Esophagus (tissue), 2 donors: ENCODE results near the gene CCDC106. TPM values are rescaled to one million over a fixed set of nuclear protein-coding genes. Genes with fewer than 3 reads are reported as not detected.
A peak's percentile ranks its signal among the peaks of the same experiment; 100 is the strongest.

Experiments used
- H3K27ac ChIP-seq, 2 donors: one replicate each; pipeline ENCODE4 v1.5.1; 2013; ENCODE audit warnings: low read depth in 2 of 2, mild to moderate bottlenecking in 2 of 2, inconsistent platforms in 1 of 2, low read length in 1 of 2, moderate library complexity in 1 of 2
- H3K27me3 ChIP-seq, 2 donors: one replicate each; pipeline ENCODE4 v1.6.1; 2013; ENCODE audit warnings: low read length in 2 of 2, control low read depth in 1 of 2, mild to moderate bottlenecking in 1 of 2; ENCODE audit not compliant: insufficient read depth in 2 of 2, control insufficient read depth in 1 of 2
- H3K36me3 ChIP-seq, 2 donors: one replicate each; pipeline ENCODE4 v1.6.1; 2013; ENCODE audit warnings: low read length in 1 of 2; ENCODE audit not compliant: control insufficient read depth in 2 of 2, insufficient read depth in 2 of 2
- H3K4me1 ChIP-seq, 2 donors: one replicate each; pipeline ENCODE4 v1.6.1; 2013; ENCODE audit warnings: low read length in 1 of 2; ENCODE audit not compliant: control insufficient read depth in 2 of 2, insufficient read depth in 2 of 2
- H3K4me3 ChIP-seq, 2 donors: one replicate each; pipeline ENCODE4 v1.5.1; 2013; ENCODE audit warnings: low read length in 2 of 2, mild to moderate bottlenecking in 2 of 2, low read depth in 1 of 2, moderate library complexity in 1 of 2
- H3K9me3 ChIP-seq, 2 donors: one replicate each; pipeline ENCODE4 v1.6.1; 2013; ENCODE audit warnings: mild to moderate bottlenecking in 2 of 2, low read depth in 1 of 2, low read length in 1 of 2, moderate library complexity in 1 of 2; ENCODE audit not compliant: control insufficient read depth in 2 of 2, insufficient read depth in 1 of 2
- WGBS, 2 donors: extraction: QIAGEN DNeasy Blood & Tissue Kit; methylation state at CpG; one replicate each; pipeline ENCODE4 v1.1.7; 2013; 5-methylcytosine and 5-hydroxymethylcytosine counted together
- polyA plus RNA-seq, 2 donors: library from polyadenylated mRNA; stranded (reverse); fragments of 200-250 nt; gene quantifications; one replicate each; pipeline ENCODE4 v1.2.3, GENCODE V29; 2013
- donor health status: healthy with polysubstance abuse.
- donor health status: Bipolar disorder and iron deficiency.

CCDC106 gene
- polyA plus RNA-seq, 2 donors = 5.6 to 9.1 TPM

DNA sequence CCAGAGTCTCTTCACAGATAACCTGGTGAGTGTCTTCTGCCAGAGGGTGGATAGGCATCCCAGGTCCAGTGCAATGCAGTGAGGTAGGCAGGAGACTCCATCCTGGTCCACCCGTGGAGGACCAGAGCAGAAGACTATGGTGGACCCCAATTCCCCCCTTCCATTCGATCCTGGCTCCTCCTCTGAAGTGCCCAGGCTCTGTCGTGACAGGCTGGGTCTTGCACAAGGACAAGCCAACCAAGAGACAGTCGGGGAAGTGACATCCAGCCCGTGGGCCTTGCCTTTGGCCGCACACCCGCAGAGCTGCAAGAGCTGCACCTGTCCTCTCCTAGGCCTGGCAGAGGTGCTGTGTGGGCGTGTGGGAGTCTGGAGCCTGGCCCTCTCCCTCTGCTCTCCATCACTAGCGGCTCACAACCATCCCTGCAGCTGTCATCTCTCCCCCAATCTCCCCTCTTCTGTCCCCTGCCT, 26.8 kb upstream of the CCDC106 start:
- H3K36me3 ChIP-seq = peaks cover 0 to 17% of the 10 kb centered on the region in 2 donors
- H3K4me1 ChIP-seq = peaks cover 0 to 1% of the 10 kb centered on the region in 2 donors
- no peaks in the 10 kb centered on the region for H3K9me3 ChIP-seq
- no peak overlapping the region for H3K4me3 ChIP-seq
- WGBS, 2 donors = 71 to 79% methylated on average over 8 to 9 of the region's 9 CpGs
- H3K27me3 ChIP-seq = no peaks in the 10 kb centered on the region
- H3K27ac ChIP-seq = no peak overlapping the region

GRCh38 chr19:55621673-55622231, 26.3 kb upstream of the CCDC106 start:
- no peaks in the 10 kb centered on the region for H3K9me3 ChIP-seq
- H3K27me3 ChIP-seq = no peaks in the 10 kb centered on the region
- H3K4me3 ChIP-seq = no peak overlapping the region
- H3K36me3 ChIP-seq = peaks cover 0 to 12% of the 10 kb centered on the region in 2 donors
- H3K27ac ChIP-seq = no peak overlapping the region
- peaks cover 0 to 1% of the 10 kb centered on the region in 2 donors for H3K4me1 ChIP-seq
- WGBS, 2 donors = 95 to 96% methylated on average over 55 of the region's 55 CpGs

GRCh38 chr19:55622242-55622969, 25.6 kb upstream of the CCDC106 start:
- peaks cover 0 to 9% of the 10 kb centered on the region in 2 donors for H3K36me3 ChIP-seq
- H3K27me3 ChIP-seq = no peaks in the 10 kb centered on the region
- no peak overlapping the region for H3K27ac ChIP-seq
- 93 to 95% methylated on average over 40 of the region's 40 CpGs for WGBS, 2 donors
- no peak overlapping the region for H3K4me3 ChIP-seq
- H3K9me3 ChIP-seq = no peaks in the 10 kb centered on the region
- peaks cover 0 to 1% of the 10 kb centered on the region in 2 donors for H3K4me1 ChIP-seq

DNA sequence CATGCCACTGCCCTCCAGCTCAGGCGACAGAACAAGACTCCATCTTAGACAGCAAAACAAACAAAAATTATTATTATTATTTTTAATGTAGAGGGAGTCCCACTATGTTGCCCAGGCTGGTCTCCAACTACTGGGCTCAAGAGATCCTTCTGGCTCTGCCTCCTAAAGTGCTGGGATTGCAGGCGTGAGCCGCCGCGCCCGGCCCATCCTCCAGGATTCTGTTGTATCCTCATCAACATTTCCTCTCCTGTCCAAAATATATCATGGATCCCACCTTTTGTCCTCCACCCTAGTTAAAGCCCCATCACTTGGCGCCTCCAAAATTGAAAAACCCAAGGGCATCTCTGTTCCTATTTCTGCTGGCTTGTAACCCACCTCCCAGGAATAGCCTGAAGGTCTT, 24.9 kb upstream of the CCDC106 start:
- WGBS, 2 donors = 93 to 98% methylated on average over 7 of the region's 7 CpGs
- Histone ChIP-seq H3K4me1 (peaks cover 0 to 1% of the 10 kb centered on the region in 2 donors), H3K9me3 (no peaks in the 10 kb centered on the region), H3K36me3 (peaks cover 0 to 8% of the 10 kb centered on the region in 2 donors), H3K27me3 (no peaks in the 10 kb centered on the region), H3K4me3 (no peak overlapping the region), H3K27ac (no peak overlapping the region)

GRCh38 chr19:55623561-55623960, 24.5 kb upstream of the CCDC106 start:
- no peaks in the 10 kb centered on the region for H3K27me3 ChIP-seq
- WGBS, 2 donors = 53 to 57% methylated on average over 7 of the region's 7 CpGs
- H3K9me3 ChIP-seq = no peaks in the 10 kb centered on the region
- peaks cover 0 to 1% of the 10 kb centered on the region in 2 donors for H3K4me1 ChIP-seq
- H3K36me3 ChIP-seq = peaks cover 0 to 8% of the 10 kb centered on the region in 2 donors
- H3K4me3 ChIP-seq = no peak overlapping the region
- H3K27ac ChIP-seq = no peak overlapping the region

DNA sequence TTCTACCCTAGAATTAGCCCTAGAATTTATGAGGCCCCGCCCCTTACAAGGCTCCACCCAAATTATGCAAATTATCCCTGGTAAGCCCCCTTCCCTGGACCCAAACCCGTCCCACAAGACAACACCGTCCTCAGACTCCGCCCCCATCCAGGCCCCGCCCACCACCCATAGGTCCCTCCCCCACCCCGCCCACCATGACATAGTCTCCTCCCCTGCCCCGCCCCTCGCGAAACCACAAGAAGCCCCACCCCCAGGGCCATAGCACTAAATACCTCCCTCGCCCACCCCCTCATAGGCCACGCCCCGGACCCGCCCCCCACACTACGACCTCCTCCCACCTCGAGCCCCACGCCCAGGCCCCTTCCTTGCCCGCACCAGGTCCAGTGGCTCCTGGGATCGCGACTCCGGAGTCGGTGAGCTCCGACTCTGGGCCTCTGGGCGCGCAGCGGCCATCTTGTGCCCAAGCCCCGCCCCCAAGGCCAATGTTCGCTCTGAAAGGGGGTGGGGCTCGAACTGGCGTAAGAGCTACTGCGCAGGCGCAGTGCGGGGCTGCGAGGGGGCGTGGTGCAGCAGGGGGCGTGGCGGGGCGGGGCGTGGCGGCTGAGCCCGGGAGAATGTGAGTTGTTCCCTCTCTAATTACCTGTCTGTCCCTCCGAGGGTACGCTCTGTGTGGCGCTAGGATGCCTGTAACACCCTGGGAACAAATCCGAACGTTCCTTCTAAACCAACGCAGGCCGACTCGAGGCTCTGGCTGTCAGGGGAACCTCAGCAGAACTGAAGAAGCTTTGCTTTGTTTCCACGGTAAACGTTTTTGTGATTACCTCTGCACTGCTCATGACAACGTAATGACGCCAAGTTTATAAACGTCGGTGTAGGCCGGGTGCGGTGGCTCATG, 23.7 kb upstream of the CCDC106 start, which contains the start of gene ZNF784:
ZNF784 (minus strand) TSS at position 458 of the 895 bp plus-strand sequence; CDS start at position 453, 5 bp downstream.
- peaks cover 0 to 8% of the 10 kb centered on the region in 2 donors for H3K36me3 ChIP-seq
- H3K27ac ChIP-seq = peak within 1 kb of the TSS; percentile 96 to 98
- peak within 1 kb of the TSS; percentile 46 to 72 for H3K4me3 ChIP-seq
- no peaks in the 10 kb centered on the region for H3K9me3 ChIP-seq
- H3K4me1 ChIP-seq = peaks cover 0 to 1% of the 10 kb centered on the region in 2 donors
- no peaks in the 10 kb centered on the region for H3K27me3 ChIP-seq
- WGBS, 2 donors = 0 to 1% methylated on average over 53 to 56 of the region's 56 CpGs

DNA sequence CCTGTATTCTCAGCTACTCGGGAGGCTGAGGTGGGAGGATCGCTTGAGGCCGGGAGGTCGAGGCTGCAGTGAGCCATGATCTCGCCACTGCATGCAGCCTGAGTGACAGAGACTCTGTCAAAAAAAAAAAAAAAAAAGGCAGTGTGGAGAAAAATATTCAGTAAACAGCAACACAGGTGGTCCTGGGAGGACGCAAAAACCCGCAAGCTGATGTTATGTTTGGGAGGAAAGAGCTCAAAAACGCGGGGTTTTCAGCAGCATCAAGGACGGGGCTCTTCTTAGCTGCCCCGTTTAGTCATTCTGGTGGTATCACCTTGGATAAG, 23.0 kb upstream of the CCDC106 start:
- Histone ChIP-seq H3K9me3 (no peaks in the 10 kb centered on the region), H3K27me3 (no peaks in the 10 kb centered on the region), H3K36me3 (peaks cover 0 to 8% of the 10 kb centered on the region in 2 donors), H3K4me3 (peak overlapping the region in 1 of 2 donors; percentile 46), H3K4me1 (peaks cover 0 to 1% of the 10 kb centered on the region in 2 donors), H3K27ac (peak overlapping the region; percentile 96 to 98)
- WGBS, 2 donors = 36 to 43% methylated on average over 11 of the region's 11 CpGs

- no peaks in the 10 kb centered on the region for H3K9me3 ChIP-seq
- H3K27me3 ChIP-seq = no peaks in the 10 kb centered on the region
- H3K4me3 ChIP-seq = no peak overlapping the region
- H3K27ac ChIP-seq = no peak overlapping the region
- 62 to 83% methylated on average over 11 of the region's 11 CpGs for WGBS, 2 donors
- peaks cover 0 to 4% of the 10 kb centered on the region in 2 donors for H3K36me3 ChIP-seq
- H3K4me1 ChIP-seq = peaks cover 0 to 1% of the 10 kb centered on the region in 2 donors
These were observed 21.7 kb upstream of the CCDC106 start for GRCh38 chr19:55626350-55626749.

- 29 to 31% methylated on average over 3 of the region's 3 CpGs for WGBS, 2 donors
- Histone ChIP-seq H3K4me1 (peaks cover 4 to 13% of the 10 kb centered on the region in 2 donors), H3K27me3 (no peaks in the 10 kb centered on the region), H3K4me3 (no peak overlapping the region), H3K27ac (peak overlapping the region in 1 of 2 donors; percentile 70), H3K36me3 (no peaks in the 10 kb centered on the region), H3K9me3 (no peaks in the 10 kb centered on the region)
These were observed 15.6 kb upstream of the CCDC106 start for GRCh38 chr19:55632463-55632834.
